ENCODE measurements around the gene DPRX. TPM values are rescaled to one million over a fixed set of nuclear protein-coding genes. Genes with fewer than 3 reads are reported as not detected.

Gene DPRX
- total RNA-seq, 1 experiment from 2014 or later = not detected

GRCh38 chr19:53600217-53600616 is 31.6 kb upstream of the DPRX start:
- no peak overlapping the region for H3K4me3 ChIP-seq (ENCODE audit: low read depth in 2 of 2, low read length in 2 of 2)

GRCh38 chr19:53606031-53606430 is 25.8 kb upstream of the DPRX start:
- Histone ChIP-seq H3K9me3 (ENCODE audit: control insufficient read depth, insufficient read depth, low read depth, low read length) (no peaks in the 10 kb centered on the region), H3K36me3 (ENCODE audit: control insufficient read depth, insufficient read depth, low read length) (no peaks in the 10 kb centered on the region), H3K4me1 (ENCODE audit: control insufficient read depth, insufficient read depth, low read length) (no peaks in the 10 kb centered on the region), H3K27ac (ENCODE audit: low read length) (no peak overlapping the region), H3K4me3 (ENCODE audit: low read depth in 2 of 2, low read length in 2 of 2) (no peak overlapping the region), H3K27me3 (ENCODE audit: control insufficient read depth, insufficient read depth, low read length) (no peaks in the 10 kb centered on the region)
- intact Hi-C loops (cut with micrococcal nuclease; ENCODE audit: unreplicated experiment) (no loop called here), in situ Hi-C loops (cut with HindIII; ENCODE audit: low pct_unique_long_range_greater_than_20kb, low sequenced_read_pairs) (no loop called here)
- BruUV-seq (replicated peaks) = no TSS peak
- no peak for DNase-seq (ENCODE audit: low read depth, low spot score)
- ATAC-seq = peak; percentile 33; the same call in 1 of the 2 replicates
- ChIA-PET CTCF (no interaction called here), POLR2A (no interaction called here)
- no peak for TF ChIP-seq SIN3A (IDR thresholded peaks at IDR 0.05; ENCODE audit: borderline replicate concordance, insufficient read depth, low read depth, low read length)
- no peak for TF ChIP-seq REST (IDR thresholded peaks at IDR 0.05; ENCODE audit: insufficient read depth in 1 of 2, low read depth in 2 of 2, low read length in 1 of 2)
- TF ChIP-seq CTCF (IDR thresholded peaks at IDR 0.05) = no peak
- no peak for TF ChIP-seq POLR2AphosphoS5 (IDR thresholded peaks at IDR 0.05; ENCODE audit: low read depth, low read length)
- TF ChIP-seq TCF7L2 (IDR thresholded peaks at IDR 0.05; ENCODE audit: low read depth, low read length) = no peak

More at GRCh38 chr19:53600217-53600616, 31.6 kb upstream of the DPRX start:
- POLR2A ChIA-PET = interaction anchor here (0.5 to 0.6 kb wide), 2 partner anchors 54 to 165 kb away, joined by 3 to 5 read pairs; no protein-coding TSS in a partner anchor
- H3K4me1 ChIP-seq (ENCODE audit: control insufficient read depth, insufficient read depth, low read length) = no peaks in the 10 kb centered on the region
- no peak overlapping the region for H3K27ac ChIP-seq (ENCODE audit: low read length)
- no peaks in the 10 kb centered on the region for H3K36me3 ChIP-seq (ENCODE audit: control insufficient read depth, insufficient read depth, low read length)
- no peak for ATAC-seq
- BruUV-seq (replicated peaks) = no TSS peak
- no peak for TF ChIP-seq CTCF (IDR thresholded peaks at IDR 0.05)
- no peak for TF ChIP-seq REST (IDR thresholded peaks at IDR 0.05; ENCODE audit: insufficient read depth in 1 of 2, low read depth in 2 of 2, low read length in 1 of 2)
- TF ChIP-seq SIN3A (IDR thresholded peaks at IDR 0.05; ENCODE audit: borderline replicate concordance, insufficient read depth, low read depth, low read length) = no peak
- TF ChIP-seq POLR2AphosphoS5 (IDR thresholded peaks at IDR 0.05; ENCODE audit: low read depth, low read length) = no peak
- no peak for TF ChIP-seq TCF7L2 (IDR thresholded peaks at IDR 0.05; ENCODE audit: low read depth, low read length)
- DNase-seq (ENCODE audit: low read depth, low spot score) = no peak
- H3K27me3 ChIP-seq (ENCODE audit: control insufficient read depth, insufficient read depth, low read length) = no peaks in the 10 kb centered on the region
- intact Hi-C loops (cut with micrococcal nuclease; ENCODE audit: unreplicated experiment) = no loop called here
- H3K9me3 ChIP-seq (ENCODE audit: control insufficient read depth, insufficient read depth, low read depth, low read length) = no peaks in the 10 kb centered on the region
- CTCF ChIA-PET = interaction anchor here (0.7 kb wide), 1 partner anchor 25 kb away, joined by 10 read pairs; no protein-coding TSS in a partner anchor
- in situ Hi-C loops (cut with HindIII; ENCODE audit: low pct_unique_long_range_greater_than_20kb, low sequenced_read_pairs) = no loop called here

All from Panc1 (cell line).